IMR-90 (cell line): ENCODE data around the gene EGR2. TPM values are rescaled to one million over a fixed set of nuclear protein-coding genes. Genes with fewer than 3 reads are reported as not detected.

Experiments used
- polyA plus RNA-seq, 3 experiments: library from polyadenylated mRNA; depleted of rRNA; stranded (reverse); fragments of >200 nt; gene quantifications; 2 replicates each; pipeline ENCODE4 v1.2.3, GENCODE V29; 2012; ENCODE audit warnings: low replicate concordance in 1 of 3
- total RNA-seq: library from RNA; depleted of rRNA; stranded (reverse); fragments of >200 nt; gene quantifications from 2 replicates; pipeline ENCODE4 v1.2.3, GENCODE V29; 2012; rRNA removed

Gene EGR2
- total and polyA plus RNA-seq, 2 of the 4 experiments (the other 2 are of a cell fraction): 0.36 to 1.2 TPM

Other genes with a start within 250 kb of the EGR2 start
- gene ADO, start 11.6 kb downstream of the EGR2 start, total RNA-seq: 8.1 and 11.4 TPM in 2 replicates
- gene ADO, start 11.6 kb downstream of the EGR2 start, polyA plus RNA-seq (2012; rRNA removed): 7.7 and 8.0 TPM in 2 replicates